HG02938 (cell line): ENCODE data around the gene PARVB.
A peak's percentile ranks its signal among the peaks of the same experiment; 100 is the strongest.

Source experiments
- ATAC-seq: cut with Tn5 transposase; IDR thresholded peaks from one replicate; pipeline ENCODE4 v1.9.1; 2021; ENCODE audit warnings: mild to moderate bottlenecking, moderate library complexity; ENCODE audit not compliant: unreplicated experiment

The PARVB gene

DNA sequence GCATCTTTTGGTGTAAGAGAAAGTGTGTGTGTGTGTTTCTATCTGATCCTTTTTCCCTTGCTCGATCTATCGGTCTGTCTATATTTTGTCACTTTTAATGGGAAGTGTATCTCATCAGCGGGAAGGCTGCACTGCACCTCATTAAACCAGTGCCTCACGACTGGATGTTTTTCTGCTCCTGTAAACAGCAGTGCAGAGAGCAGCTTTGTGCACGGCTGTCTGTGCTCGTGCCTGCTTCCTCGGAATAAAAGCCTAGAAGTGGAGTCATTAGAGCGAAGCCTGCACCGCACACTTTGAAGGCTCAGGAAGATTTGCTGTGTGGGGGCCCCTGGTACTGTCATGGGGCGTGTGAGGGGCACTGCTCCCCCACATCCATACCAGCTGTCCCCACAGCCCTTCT lies 129.6 kb downstream of the PARVB start:
- no peak for ATAC-seq

DNA sequence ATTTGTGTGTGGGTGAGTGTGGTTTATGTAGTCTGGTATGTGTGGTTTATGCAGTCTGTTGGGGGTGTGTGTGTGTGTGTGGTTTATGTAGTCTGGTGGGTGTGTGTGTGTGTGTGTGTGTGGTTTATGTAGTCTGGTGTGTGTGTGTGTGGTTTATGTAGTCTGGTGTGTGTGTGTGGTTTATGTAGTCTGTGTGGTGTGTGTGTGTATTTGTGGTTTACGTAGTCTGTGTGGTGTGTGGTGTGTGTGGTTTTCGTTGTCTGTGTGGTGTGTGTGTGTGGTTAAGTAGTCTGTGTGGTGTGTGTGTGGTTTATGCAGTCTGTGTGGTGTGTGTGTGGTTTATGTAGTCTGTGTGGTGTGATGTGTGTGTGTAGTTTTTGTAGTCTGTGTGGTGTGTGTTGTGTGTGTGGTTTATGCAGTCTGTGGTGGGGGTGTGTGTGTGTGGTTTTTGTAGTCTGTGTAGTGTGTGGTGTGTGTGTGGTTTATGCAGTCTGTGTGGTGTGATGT lies 130.4 kb downstream of the PARVB start:
- no peak for ATAC-seq

GRCh38 chr22:44155115-44155514 lies 131.0 kb downstream of the PARVB start:
- no peak for ATAC-seq

DNA sequence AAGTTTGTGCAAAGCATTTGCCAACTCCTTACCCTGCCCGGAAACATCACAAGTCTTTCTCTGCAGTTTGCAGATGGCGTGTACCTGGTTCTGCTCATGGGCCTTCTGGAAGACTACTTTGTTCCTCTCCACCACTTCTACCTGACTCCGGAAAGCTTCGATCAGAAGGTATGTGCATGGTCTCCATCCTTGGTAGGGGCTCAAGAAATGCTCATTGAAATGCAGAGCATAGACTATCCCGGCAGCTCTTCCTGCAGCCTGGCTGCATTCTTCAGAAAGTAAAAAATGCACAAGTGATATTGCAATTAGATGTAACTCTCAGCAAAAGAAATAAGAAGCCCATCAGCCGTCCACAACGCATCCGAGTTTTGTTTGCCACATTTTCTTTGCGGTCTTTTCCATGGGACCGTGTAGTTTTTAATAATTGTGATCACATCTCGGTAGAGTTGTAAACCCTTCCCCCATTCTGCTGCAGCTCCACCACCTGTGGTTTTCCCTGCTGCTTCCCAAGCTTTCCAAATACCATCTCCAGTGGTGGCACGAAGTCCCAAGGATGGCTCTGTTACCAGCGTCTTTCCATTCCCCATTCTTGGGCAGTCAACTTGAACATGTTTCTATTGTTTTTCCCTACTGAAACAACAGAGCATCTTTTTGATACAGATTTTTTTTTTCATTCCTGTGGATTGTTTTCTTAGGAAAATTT lies 134.0 kb downstream of the PARVB start:
- ATAC-seq: no peak

- no peak for ATAC-seq
Measured at GRCh38 chr22:44158816-44159215, 134.7 kb downstream of the PARVB start.

DNA sequence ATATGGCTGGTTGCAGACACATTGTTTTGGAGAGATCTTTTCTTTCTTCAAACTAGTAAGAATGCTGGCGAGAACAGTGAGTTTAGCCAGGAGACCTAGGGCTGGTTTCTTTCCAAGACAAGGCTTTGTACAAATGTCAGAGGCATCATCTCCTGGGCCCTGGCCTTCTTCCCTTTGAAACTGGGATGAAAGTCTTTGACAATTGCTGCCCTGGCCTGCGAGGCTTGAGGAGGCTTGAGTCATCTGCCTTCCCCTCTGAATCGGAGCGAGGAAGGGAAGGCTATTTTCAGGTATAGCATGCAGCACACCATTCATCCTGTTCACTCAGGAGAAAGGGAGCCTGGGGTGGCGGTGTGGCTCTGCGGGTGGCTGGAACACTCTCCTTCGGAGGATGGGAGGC lies 135.1 kb downstream of the PARVB start:
- no peak for ATAC-seq

DNA sequence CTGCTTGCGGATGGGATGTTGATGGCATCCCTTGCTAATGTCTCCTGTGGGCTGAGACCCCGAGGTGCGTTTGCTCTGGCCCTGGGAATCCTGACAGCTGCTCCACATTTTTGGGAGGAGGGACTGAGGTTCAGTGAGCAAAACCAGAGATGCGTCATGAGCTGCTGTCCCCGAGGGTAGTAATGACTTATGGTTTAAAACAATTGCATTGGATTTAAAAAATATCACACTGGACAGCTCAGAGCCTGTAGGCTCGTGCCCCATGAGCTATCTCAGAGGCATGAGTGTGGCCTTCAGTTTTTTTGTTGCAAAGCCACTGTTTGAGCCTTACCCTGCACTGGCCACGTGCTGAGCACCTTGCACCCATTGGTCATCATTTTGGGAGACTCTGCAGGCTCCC lies 135.7 kb downstream of the PARVB start:
- ATAC-seq: no peak

GRCh38 chr22:44160421-44160820 lies 136.3 kb downstream of the PARVB start:
- ATAC-seq: no peak

DNA sequence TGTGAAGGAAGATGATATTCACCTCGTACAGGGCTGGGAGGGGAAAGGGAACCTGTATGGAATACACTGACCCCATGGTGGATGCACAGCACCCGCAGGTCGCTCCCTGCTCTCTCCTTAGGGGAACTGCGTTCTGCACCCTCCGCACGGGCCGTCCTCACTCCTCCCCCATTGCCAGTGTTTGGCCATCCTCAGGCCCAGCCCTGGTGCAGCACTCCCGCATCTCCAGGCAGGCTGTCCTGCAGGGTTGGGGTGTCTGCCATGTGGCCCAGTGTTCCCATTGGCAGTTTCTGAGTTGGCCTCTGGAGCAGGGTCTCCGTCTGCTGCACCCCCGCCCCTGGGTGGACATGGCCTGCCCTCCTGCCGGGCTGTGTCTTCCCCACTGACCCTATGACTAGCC lies 137.6 kb downstream of the PARVB start:
- ATAC-seq: no peak

DNA sequence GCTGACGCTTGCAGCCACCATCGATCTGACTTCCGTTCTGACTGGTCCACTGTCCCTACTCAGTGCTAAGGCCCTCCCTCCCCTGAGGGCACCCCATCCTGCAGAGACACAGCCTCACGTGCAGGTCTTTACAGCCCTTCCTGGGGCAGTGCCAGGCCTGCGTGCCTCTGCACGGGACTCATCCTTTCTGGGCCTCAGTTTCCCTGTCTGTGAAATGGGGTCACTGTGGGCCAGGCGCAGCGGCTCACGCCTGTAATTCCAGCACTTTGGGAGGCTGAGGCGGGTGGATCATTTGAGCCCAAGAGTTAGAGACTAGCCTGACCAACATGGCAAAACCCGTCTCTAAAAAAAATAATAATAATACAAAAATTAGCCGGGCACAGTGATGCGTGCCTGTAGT lies 138.9 kb downstream of the PARVB start:
- ATAC-seq: no peak

- ATAC-seq: no peak
Measured at GRCh38 chr22:44163536-44163935, 139.4 kb downstream of the PARVB start.

- no peak for ATAC-seq
Measured at GRCh38 chr22:44164031-44164430, 139.9 kb downstream of the PARVB start.

- ATAC-seq: no peak
Measured at GRCh38 chr22:44165286-44165874, 141.3 kb downstream of the PARVB start.

DNA sequence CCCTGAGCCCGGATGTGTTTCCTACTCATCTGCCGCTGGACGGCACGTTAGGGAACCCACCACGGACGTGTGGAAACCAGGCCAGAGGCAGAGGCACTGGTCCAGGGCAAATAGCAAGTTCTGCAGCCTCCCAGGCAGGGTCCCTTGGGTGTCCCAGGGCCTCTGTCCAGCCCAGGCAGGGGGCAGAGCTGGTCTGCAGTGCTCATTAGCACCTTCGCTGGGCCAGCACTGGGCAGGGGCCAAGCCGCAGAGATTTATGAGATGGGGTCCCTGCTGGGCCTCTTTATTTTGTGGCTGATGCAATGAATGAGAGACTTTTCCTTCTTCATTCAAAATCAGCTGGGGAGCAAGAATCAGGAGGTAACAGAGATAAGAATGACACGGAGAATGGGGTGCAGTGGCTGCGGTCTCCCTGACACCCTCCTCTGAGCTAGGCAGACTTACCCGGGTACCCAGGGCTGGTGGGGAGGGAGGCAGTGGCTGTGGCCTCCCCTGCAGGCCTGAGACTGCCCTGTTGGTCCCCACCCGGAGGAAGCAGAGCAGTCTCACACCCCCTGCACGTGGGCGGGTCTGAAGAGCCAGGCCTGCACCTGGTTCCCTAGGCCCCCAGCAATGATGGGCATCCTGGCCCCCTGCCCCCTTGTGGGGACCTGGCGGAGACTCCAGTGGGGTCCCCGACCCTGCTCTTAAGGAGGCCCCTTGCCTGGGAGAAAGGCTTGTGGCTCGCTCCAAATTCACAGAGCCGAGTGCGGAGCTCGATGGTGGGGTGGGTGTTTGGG lies 142.6 kb downstream of the PARVB start:
- no peak for ATAC-seq

- ATAC-seq: no peak
Measured at GRCh38 chr22:44167501-44167900, 143.4 kb downstream of the PARVB start.

GRCh38 chr22:44168206-44168605 lies 144.1 kb downstream of the PARVB start:
- ATAC-seq: no peak

- ATAC-seq: no peak
Measured at GRCh38 chr22:44170470-44170869, 146.4 kb downstream of the PARVB start.

- ATAC-seq: no peak
Measured at GRCh38 chr22:44171561-44171960, 147.5 kb downstream of the PARVB start.

DNA sequence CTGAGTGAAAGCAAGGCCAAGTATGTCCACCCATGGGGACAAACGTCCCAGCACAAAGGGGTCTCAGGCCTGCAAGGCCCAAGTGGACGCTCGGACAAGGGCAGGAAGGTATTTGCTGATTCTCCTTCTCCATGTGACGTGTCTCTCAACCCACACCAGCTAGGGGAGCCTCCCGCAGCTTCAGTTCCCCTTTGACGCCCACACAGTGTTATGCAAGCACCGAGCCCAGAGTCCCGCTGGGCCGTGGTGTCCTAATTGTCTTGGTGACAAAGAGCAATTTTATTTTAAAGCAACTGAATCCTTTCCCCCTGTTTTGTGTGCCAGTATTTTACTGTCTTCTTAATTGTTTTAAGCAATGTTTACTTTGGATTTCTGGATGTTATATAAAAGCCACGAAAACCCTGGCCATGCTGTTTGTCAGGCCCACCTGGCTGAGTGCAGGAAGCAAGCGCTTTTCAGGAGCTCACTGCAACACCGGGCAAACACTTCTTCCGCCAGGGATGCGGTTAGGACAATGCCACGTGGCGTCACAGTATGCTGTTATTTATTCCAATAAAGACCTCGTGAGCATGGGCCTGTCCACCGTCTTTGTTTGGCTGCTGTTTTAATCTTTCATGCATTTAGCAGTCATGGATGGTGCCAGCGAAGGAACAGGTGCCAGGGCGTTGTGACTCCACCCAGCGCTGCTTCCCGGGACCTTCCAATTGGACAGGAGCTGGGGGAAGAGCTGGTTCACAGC lies 148.4 kb downstream of the PARVB start:
- peak; percentile 59 for ATAC-seq

GRCh38 chr22:44173154-44173553 lies 149.1 kb downstream of the PARVB start:
- ATAC-seq: no peak

- no peak for ATAC-seq
Measured at GRCh38 chr22:44175676-44176075, 151.6 kb downstream of the PARVB start.
